ENCODE data around the gene PNPLA1.

GRCh38 chr6:36285797-36286196 lies 15.9 kb downstream of the PNPLA1 start:
- TF ChIP-seq POLR2AphosphoS5 (IDR thresholded peaks at IDR 0.05; ENCODE audit: low read depth, low read length) (no peak), REST (IDR thresholded peaks at IDR 0.05; ENCODE audit: insufficient read depth in 1 of 2, low read depth in 2 of 2, low read length in 2 of 2) (no peak), SIN3A (IDR thresholded peaks at IDR 0.05; ENCODE audit: borderline replicate concordance, insufficient read depth, low read length) (no peak)

Data from PFSK-1 (cell line).